KMS-11 (cell line): ENCODE data around the gene TPRG1.

Experiments
- H2AFZ ChIP-seq: fragments of 200-600 bp; sonication (generic); 2 replicates; pipeline ENCODE4 v1.6.1; 2016; ENCODE audit warnings: antibody characterized with exemption, mixed run types, low read depth
- H3K27ac ChIP-seq: fragments of 200-600 bp; sonication (generic); 2 replicates; pipeline ENCODE4 v1.6.1; 2016; ENCODE audit warnings: mild to moderate bottlenecking, mixed run types
- H3K27me3 ChIP-seq: fragments of 200-600 bp; sonication (generic); 2 replicates; pipeline ENCODE4 v1.6.1; 2017; ENCODE audit warnings: mild to moderate bottlenecking, low read depth, mixed run types, moderate library complexity; ENCODE audit not compliant: insufficient read depth
- H3K36me3 ChIP-seq: fragments of 200-600 bp; sonication (generic); 2 replicates; pipeline ENCODE4 v1.6.1; 2017; ENCODE audit warnings: mild to moderate bottlenecking, mixed run types; ENCODE audit not compliant: insufficient read depth
- H3K4me1 ChIP-seq: fragments of 200-600 bp; sonication (generic); 2 replicates; pipeline ENCODE4 v1.6.1; 2016; ENCODE audit warnings: mild to moderate bottlenecking, low read depth, mixed run types; ENCODE audit not compliant: poor library complexity, severe bottlenecking
- H3K4me2 ChIP-seq: fragments of 200-600 bp; sonication (generic); 2 replicates; pipeline ENCODE4 v1.7.0; 2016; ENCODE audit warnings: mild to moderate bottlenecking, mixed run types
- H3K4me3 ChIP-seq: fragments of 200-600 bp; sonication (generic); IDR thresholded peaks from 2 replicates; pipeline ENCODE4 v1.6.1; 2017; ENCODE audit warnings: low read depth, low read length, mixed read lengths; ENCODE audit not compliant: insufficient read depth
- H3K79me2 ChIP-seq: fragments of 200-600 bp; sonication (generic); 2 replicates; pipeline ENCODE4 v1.6.1; 2016; ENCODE audit warnings: low read depth, mixed run types; ENCODE audit not compliant: insufficient read depth
- H3K9ac ChIP-seq: fragments of 200-600 bp; sonication (generic); 2 replicates; pipeline ENCODE4 v1.6.1; 2016; ENCODE audit warnings: mild to moderate bottlenecking, mixed run types
- H4K20me1 ChIP-seq: fragments of 200-600 bp; sonication (generic); 2 replicates; pipeline ENCODE4 v1.6.1; 2016; ENCODE audit warnings: mild to moderate bottlenecking, mixed run types; ENCODE audit not compliant: insufficient read depth
- CTCF ChIP-seq: fragments of 200-600 bp; sonication (generic); conservative IDR thresholded peaks from 2 replicates; pipeline ENCODE4 v1.6.1; 2017; ENCODE audit warnings: low read depth, mild to moderate bottlenecking, antibody characterized with exemption, low read length, moderate library complexity, mixed read lengths

TPRG1 gene

GRCh38 chr3:189270248-189270832 lies 98.6 kb downstream of the TPRG1 start:
- H3K27ac ChIP-seq: no peak overlapping the region
- H3K27me3 ChIP-seq: no peaks in the 10 kb centered on the region

GRCh38 chr3:189272500-189273119 lies 100.8 kb downstream of the TPRG1 start:
- Histone ChIP-seq H2AFZ (no peak overlapping the region), H3K4me3 (no peak overlapping the region), H3K4me1 (no peaks in the 10 kb centered on the region), H3K9ac (no peak overlapping the region), H3K27me3 (no peaks in the 10 kb centered on the region), H3K4me2 (no peak overlapping the region), H3K36me3 (no peaks in the 10 kb centered on the region), H3K79me2 (no peaks in the 10 kb centered on the region), H3K27ac (no peak overlapping the region), H4K20me1 (no peaks in the 10 kb centered on the region)
- TF ChIP-seq CTCF: peak; percentile 62

More at GRCh38 chr3:189270248-189270832, 98.6 kb downstream of the TPRG1 start:
- Histone ChIP-seq H3K4me2 (no peak overlapping the region), H2AFZ (no peak overlapping the region), H3K79me2 (no peaks in the 10 kb centered on the region), H3K4me3 (no peak overlapping the region), H3K36me3 (no peaks in the 10 kb centered on the region), H3K9ac (no peak overlapping the region), H3K4me1 (no peaks in the 10 kb centered on the region), H4K20me1 (no peaks in the 10 kb centered on the region)
- TF ChIP-seq CTCF: peak; percentile 72

- Histone ChIP-seq H3K9ac (no peak overlapping the region), H3K27me3 (no peaks in the 10 kb centered on the region), H3K4me3 (no peak overlapping the region), H3K36me3 (no peaks in the 10 kb centered on the region), H4K20me1 (no peaks in the 10 kb centered on the region), H2AFZ (no peak overlapping the region), H3K27ac (no peak overlapping the region), H3K79me2 (no peaks in the 10 kb centered on the region), H3K4me1 (no peaks in the 10 kb centered on the region), H3K4me2 (no peak overlapping the region)
- TF ChIP-seq CTCF: no peak
These were observed 102.0 kb downstream of the TPRG1 start for GRCh38 chr3:189273736-189274135.

- TF ChIP-seq CTCF: no peak
These were observed 103.4 kb downstream of the TPRG1 start for GRCh38 chr3:189275182-189275581.

More at GRCh38 chr3:189275182-189275581, 103.4 kb downstream of the TPRG1 start:
- Histone ChIP-seq H4K20me1 (no peaks in the 10 kb centered on the region), H2AFZ (no peak overlapping the region), H3K27ac (no peak overlapping the region), H3K4me3 (no peak overlapping the region), H3K36me3 (no peaks in the 10 kb centered on the region), H3K79me2 (no peaks in the 10 kb centered on the region), H3K27me3 (no peaks in the 10 kb centered on the region), H3K9ac (no peak overlapping the region), H3K4me2 (no peak overlapping the region), H3K4me1 (no peaks in the 10 kb centered on the region)
